ENCODE measurements around the gene RPRD1B.
"Not testable (repeated sequence)": the region's sequence is repeated elsewhere in the genome, so short reads cannot be mapped to it uniquely, and the experiment has no call there.

Gene RPRD1B

GRCh38 chr20:38091441-38092216, 58.1 kb downstream of the RPRD1B start:
- peak overlapping the region; percentile 83 for H3K27ac Mint-ChIP-seq
- ATAC-seq (no peak), DNase-seq (ENCODE audit: low spot score in 2 of 2) (no peak)
- peak overlapping the region; percentile 9 for H3K4me3 Mint-ChIP-seq
- H3K4me1 Mint-ChIP-seq = peaks cover 40% of the 10 kb centered on the region
- H3K36me3 Mint-ChIP-seq = peaks cover 61% of the 10 kb centered on the region
- no peaks in the 10 kb centered on the region for H3K9me3 Mint-ChIP-seq

GRCh38 chr20:38092260-38092857, 58.8 kb downstream of the RPRD1B start:
- DNase-seq (ENCODE audit: low spot score in 2 of 2) (peak in 1 of 2 donors; percentile 36), ATAC-seq (no peak)
- Mint-ChIP-seq H3K36me3 (peaks cover 54% of the 10 kb centered on the region), H3K27ac (peak overlapping the region; percentile 83), H3K9me3 (no peaks in the 10 kb centered on the region), H3K4me3 (peak overlapping the region; percentile 9), H3K4me1 (peaks cover 40% of the 10 kb centered on the region)

GRCh38 chr20:38092915-38093314, 59.4 kb downstream of the RPRD1B start:
- Mint-ChIP-seq H3K36me3 (peaks cover 48% of the 10 kb centered on the region), H3K4me1 (peaks cover 40% of the 10 kb centered on the region)

DNA sequence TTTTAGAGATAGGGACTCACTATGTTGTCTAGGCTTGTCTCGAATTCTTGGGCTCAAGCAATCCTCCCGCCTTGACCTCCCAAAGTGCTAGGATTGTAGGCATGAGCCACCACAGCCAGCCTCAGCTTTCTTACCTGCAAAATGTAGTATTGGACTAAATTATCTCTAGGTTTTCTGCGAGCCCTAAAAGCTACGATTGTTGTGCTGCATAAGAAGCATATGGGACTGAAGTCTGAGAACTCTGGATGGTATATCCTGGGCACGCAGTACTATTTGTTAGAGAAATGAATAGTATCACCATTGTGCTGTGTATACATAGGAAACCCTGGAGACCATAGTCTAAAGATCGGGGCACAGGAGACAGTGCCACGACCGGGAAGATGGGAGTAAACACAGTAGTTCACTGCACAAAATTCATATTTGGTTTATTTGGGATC, 60.1 kb downstream of the RPRD1B start:
- Mint-ChIP-seq H3K27ac (peak overlapping the region; percentile 86), H3K36me3 (peaks cover 41% of the 10 kb centered on the region), H3K4me3 (no peak overlapping the region), H3K9me3 (no peaks in the 10 kb centered on the region), H3K4me1 (peaks cover 38% of the 10 kb centered on the region)
- ATAC-seq (no peak), DNase-seq (ENCODE audit: low spot score in 2 of 2) (peak in 1 of 2 donors; percentile 34)

More at GRCh38 chr20:38092915-38093314, 59.4 kb downstream of the RPRD1B start:
- H3K27ac Mint-ChIP-seq = peak overlapping the region; percentile 86
- no peaks in the 10 kb centered on the region for H3K9me3 Mint-ChIP-seq
- DNase-seq (ENCODE audit: low spot score in 2 of 2) = peak in 1 of 2 donors; percentile 18
- no peak for ATAC-seq
- no peak overlapping the region for H3K4me3 Mint-ChIP-seq

GRCh38 chr20:38094373-38094891, 60.9 kb downstream of the RPRD1B start:
- DNase-seq (ENCODE audit: low spot score in 2 of 2) (peak in 1 of 2 donors; percentile 58), ATAC-seq (peak; percentile 99)
- peak overlapping the region; percentile 86 for H3K27ac Mint-ChIP-seq
- no peak overlapping the region for H3K4me3 Mint-ChIP-seq
- H3K4me1 Mint-ChIP-seq = peaks cover 33% of the 10 kb centered on the region
- peaks cover 34% of the 10 kb centered on the region for H3K36me3 Mint-ChIP-seq
- H3K9me3 Mint-ChIP-seq = no peaks in the 10 kb centered on the region

- Mint-ChIP-seq H3K36me3 (peaks cover 26% of the 10 kb centered on the region), H3K9me3 (no peaks in the 10 kb centered on the region), H3K27ac (peak overlapping the region; percentile 86), H3K4me3 (no peak overlapping the region), H3K4me1 (peaks cover 33% of the 10 kb centered on the region)
- ATAC-seq (no peak), DNase-seq (ENCODE audit: low spot score in 2 of 2) (peak in 1 of 2 donors; percentile 47)
These were observed 61.6 kb downstream of the RPRD1B start for GRCh38 chr20:38095017-38095686.

DNA sequence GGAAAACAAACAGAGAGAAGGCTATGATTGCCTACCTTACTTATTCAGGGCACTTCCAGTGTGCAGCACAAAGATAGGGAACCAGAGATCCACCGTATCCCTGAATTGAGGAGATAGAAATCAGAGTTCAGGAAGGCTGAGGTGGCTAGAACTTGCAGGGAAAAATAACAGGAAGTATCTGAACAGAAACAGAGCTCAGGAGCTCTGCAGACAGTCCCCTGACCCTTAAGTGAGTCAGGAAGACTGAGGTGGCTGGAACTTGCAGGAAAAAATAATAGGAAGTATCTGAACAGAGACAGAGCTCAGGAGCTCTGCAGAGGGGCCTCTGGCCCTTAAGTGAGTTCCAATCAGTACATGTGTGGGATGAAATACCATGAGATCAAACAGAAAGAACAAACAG, 65.4 kb downstream of the RPRD1B start:
- no peaks in the 10 kb centered on the region for H3K36me3 Mint-ChIP-seq
- peak in 1 of 2 donors; percentile 15 for DNase-seq (ENCODE audit: low spot score in 2 of 2)
- peaks cover 15% of the 10 kb centered on the region for H3K4me1 Mint-ChIP-seq

DNA sequence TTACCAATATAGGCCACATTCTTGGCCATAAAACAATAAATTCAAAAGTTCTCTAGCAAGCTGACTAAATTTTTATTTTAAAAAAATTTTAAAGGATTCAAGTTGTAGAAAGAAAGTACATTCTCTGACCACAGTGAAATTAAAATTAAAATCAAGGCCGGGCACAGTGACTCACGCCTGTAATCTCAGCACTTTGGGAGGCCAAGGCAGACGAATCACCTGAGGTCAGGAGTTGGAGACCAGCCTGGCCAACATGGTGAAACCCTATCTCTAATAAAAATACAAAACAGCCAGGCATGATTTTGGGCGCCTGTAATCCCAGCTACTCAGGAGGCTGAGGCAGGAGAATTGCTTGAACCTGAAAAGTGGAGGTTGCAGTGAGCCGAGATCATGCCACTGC, 68.7 kb downstream of the RPRD1B start:
- ATAC-seq = not testable (repeated sequence)

More for the DNA sequence above, 65.4 kb downstream of the RPRD1B start:
- ATAC-seq = no peak
- H3K9me3 Mint-ChIP-seq = peaks cover 3% of the 10 kb centered on the region
- no peak overlapping the region for H3K4me3 Mint-ChIP-seq
- no peak overlapping the region for H3K27ac Mint-ChIP-seq

DNA sequence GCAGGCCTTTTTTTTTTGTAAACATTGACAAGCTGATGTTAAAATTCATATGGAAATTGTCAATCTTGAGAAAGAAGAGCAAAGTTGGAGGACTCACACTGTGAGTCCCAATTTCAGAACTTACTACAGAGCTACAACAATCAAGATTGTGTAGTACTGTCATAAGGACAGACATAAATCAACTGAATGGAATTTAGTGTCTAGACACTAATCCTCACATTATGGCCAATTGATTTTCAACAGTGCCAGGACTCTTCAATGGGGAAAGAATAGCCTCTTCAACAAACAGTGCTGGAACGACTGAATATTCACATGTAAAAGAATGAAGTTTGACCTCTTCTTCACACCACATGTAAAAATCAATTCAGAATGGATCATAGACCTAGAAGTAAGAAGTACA, 70.7 kb downstream of the RPRD1B start:
- Mint-ChIP-seq H3K9me3 (peaks cover 3% of the 10 kb centered on the region), H3K4me3 (no peak overlapping the region), H3K4me1 (no peaks in the 10 kb centered on the region), H3K36me3 (no peaks in the 10 kb centered on the region), H3K27ac (no peak overlapping the region)
- no peak for ATAC-seq
- DNase-seq (ENCODE audit: low spot score in 2 of 2) = no peak

More for the DNA sequence above, 68.7 kb downstream of the RPRD1B start:
- H3K4me3 Mint-ChIP-seq; H3K27ac Mint-ChIP-seq; DNase-seq (ENCODE audit: low spot score in 2 of 2); H3K9me3 Mint-ChIP-seq; H3K4me1 Mint-ChIP-seq; H3K36me3 Mint-ChIP-seq: not testable (repeated sequence)

- Mint-ChIP-seq H3K27ac (no peak overlapping the region), H3K4me1 (no peaks in the 10 kb centered on the region), H3K4me3 (no peak overlapping the region), H3K36me3 (no peaks in the 10 kb centered on the region), H3K9me3 (no peaks in the 10 kb centered on the region)
- ATAC-seq (no peak), DNase-seq (ENCODE audit: low spot score in 2 of 2) (no peak)
These were observed 72.9 kb downstream of the RPRD1B start for GRCh38 chr20:38106461-38106860.

DNA sequence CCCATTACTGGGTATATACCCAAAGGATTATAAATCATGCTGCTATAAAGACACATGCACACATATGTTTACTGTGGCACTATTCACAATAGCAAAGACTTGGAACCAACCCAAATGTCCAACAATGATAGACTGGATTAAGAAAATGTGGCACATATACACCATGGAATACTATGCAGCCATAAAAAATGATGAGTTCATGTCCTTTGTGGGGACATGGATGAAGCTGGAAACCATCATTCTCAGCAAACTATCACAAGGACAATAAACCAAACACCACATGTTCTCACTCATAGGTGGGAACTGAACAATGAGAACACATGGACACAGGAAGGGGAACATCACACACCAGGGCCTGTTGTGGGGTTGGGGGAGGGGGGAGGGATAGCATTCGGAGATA, 73.8 kb downstream of the RPRD1B start:
- H3K4me1 Mint-ChIP-seq; H3K9me3 Mint-ChIP-seq; H3K27ac Mint-ChIP-seq; H3K4me3 Mint-ChIP-seq; ATAC-seq; DNase-seq (ENCODE audit: low spot score in 2 of 2); H3K36me3 Mint-ChIP-seq: not testable (repeated sequence)

- not testable (repeated sequence) for H3K4me1 Mint-ChIP-seq, ATAC-seq, H3K9me3 Mint-ChIP-seq, H3K36me3 Mint-ChIP-seq, H3K4me3 Mint-ChIP-seq, H3K27ac Mint-ChIP-seq
- DNase-seq (ENCODE audit: low spot score in 2 of 2) = peak in 1 of 2 donors; percentile 26
These were observed 74.4 kb downstream of the RPRD1B start for GRCh38 chr20:38107916-38108315.

GRCh38 chr20:38108438-38108985, 75.0 kb downstream of the RPRD1B start:
- Mint-ChIP-seq H3K9me3 (no peaks in the 10 kb centered on the region), H3K4me3 (no peak overlapping the region), H3K4me1 (no peaks in the 10 kb centered on the region), H3K36me3 (no peaks in the 10 kb centered on the region), H3K27ac (no peak overlapping the region)
- DNase-seq (ENCODE audit: low spot score in 2 of 2) (no peak), ATAC-seq (no peak)

DNA sequence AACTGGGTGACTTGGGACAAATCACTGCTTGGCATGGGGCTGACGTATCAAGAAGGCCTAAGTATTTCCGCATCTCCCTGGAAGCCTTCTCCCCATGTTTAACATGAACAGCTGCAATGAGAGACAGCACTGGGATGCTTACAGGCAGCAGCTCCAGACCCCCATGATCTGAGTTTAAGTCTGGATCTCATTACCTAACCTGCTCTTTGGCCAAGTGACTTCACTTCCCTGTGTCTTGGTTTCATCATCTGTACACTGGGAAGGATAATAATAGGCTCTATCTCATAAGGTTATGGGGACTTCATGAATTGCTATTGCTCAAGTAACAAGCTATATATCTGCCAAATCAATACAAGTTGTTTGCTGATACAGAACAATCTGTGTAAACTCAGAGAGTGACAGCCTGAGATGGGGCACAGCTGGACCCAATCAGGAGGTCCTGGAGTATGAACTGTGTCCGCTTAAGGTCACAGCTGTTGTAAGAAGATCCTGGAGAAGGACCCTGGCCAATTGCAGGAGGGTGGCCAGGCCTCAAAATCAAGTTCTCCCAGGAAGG, 75.5 kb downstream of the RPRD1B start:
- ATAC-seq (no peak), DNase-seq (ENCODE audit: low spot score in 2 of 2) (no peak)
- Mint-ChIP-seq H3K36me3 (no peaks in the 10 kb centered on the region), H3K27ac (no peak overlapping the region), H3K4me1 (no peaks in the 10 kb centered on the region), H3K9me3 (no peaks in the 10 kb centered on the region), H3K4me3 (no peak overlapping the region)
